Vagina (tissue), 2 donors: Measurements from ENCODE around the gene FGGY.

Source experiments
- POLR2A ChIP-seq, 2 donors: fragments of 450-650 bp; IDR thresholded peaks; one replicate each; pipeline ENCODE4 v1.6.1; 2017; ENCODE audit warnings: antibody characterized with exemption in 2 of 2, mild to moderate bottlenecking in 2 of 2, moderate library complexity in 2 of 2
- POLR2AphosphoS5 ChIP-seq, 2 donors: sonication (generic); formaldehyde crosslinking; IDR thresholded peaks; one replicate each; pipeline ENCODE4 v1.9.0; 2017; ENCODE audit warnings: antibody characterized with exemption in 2 of 2, mild to moderate bottlenecking in 2 of 2, low read depth in 1 of 2; ENCODE audit not compliant: insufficient read depth in 1 of 2
- TF ChIP-seq, protein P1 (sequence below), 3 experiments: fragments of 450-650 bp in 2 of 3; fragments of 200-600 bp in 1 of 3; sonication (generic) in 1 of 3; IDR thresholded peaks; one replicate each; pipeline ENCODE4 v1.5.1; 2017 to 2019; ENCODE audit warnings: antibody characterized with exemption in 3 of 3, mild to moderate bottlenecking in 2 of 3, moderate library complexity in 2 of 3

DNA sequence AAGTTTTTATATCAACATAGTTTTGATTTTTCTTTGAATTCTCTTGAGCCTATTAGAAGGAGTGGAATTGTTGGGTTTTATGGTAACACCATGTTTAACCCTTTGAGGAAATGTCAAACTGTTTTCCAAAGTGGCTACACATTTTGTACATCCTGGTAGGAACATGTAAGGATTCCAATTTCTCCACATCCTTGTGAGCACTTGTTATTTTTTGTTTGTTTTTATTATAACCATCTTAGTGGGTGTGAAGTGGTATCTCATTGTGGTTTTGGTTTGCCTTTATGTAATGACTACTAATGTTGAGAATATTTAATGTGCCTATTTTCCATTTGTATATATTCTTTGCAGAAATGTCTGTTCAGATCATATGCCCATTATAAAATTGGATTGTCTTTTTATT, 120.5 kb downstream of the FGGY start:
- TF ChIP-seq, protein P1, sequence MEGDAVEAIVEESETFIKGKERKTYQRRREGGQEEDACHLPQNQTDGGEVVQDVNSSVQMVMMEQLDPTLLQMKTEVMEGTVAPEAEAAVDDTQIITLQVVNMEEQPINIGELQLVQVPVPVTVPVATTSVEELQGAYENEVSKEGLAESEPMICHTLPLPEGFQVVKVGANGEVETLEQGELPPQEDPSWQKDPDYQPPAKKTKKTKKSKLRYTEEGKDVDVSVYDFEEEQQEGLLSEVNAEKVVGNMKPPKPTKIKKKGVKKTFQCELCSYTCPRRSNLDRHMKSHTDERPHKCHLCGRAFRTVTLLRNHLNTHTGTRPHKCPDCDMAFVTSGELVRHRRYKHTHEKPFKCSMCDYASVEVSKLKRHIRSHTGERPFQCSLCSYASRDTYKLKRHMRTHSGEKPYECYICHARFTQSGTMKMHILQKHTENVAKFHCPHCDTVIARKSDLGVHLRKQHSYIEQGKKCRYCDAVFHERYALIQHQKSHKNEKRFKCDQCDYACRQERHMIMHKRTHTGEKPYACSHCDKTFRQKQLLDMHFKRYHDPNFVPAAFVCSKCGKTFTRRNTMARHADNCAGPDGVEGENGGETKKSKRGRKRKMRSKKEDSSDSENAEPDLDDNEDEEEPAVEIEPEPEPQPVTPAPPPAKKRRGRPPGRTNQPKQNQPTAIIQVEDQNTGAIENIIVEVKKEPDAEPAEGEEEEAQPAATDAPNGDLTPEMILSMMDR (IDR thresholded peaks at IDR 0.05): no peak
- TF ChIP-seq POLR2AphosphoS5 (IDR thresholded peaks at IDR 0.05; ENCODE audit: insufficient read depth in 1 of 2, low read depth in 1 of 2) (no peak), POLR2A (IDR thresholded peaks at IDR 0.05) (no peak)
